Fibroblast of lung (primary cell): Measurements from ENCODE around the gene MRPS26. TPM values are rescaled to one million over a fixed set of nuclear protein-coding genes. Genes with fewer than 3 reads are reported as not detected.

Experiments
- DNase-seq, 2 donors: peaks; one replicate each; pipeline versions ENCODE4 v3.0.0 to v3.0.0-alpha.2; 2010; ENCODE audit warnings: low read depth in 2 of 2
- H2AFZ ChIP-seq: 2 replicates; pipeline ENCODE4 v1.5.1; 2012; ENCODE audit warnings: low read length, control low read depth, inconsistent platforms
- H3K27ac ChIP-seq: 2 replicates; pipeline ENCODE4 v1.5.1; 2011; ENCODE audit warnings: low read length, control low read depth; ENCODE audit not compliant: insufficient read depth
- H3K27me3 ChIP-seq: 2 replicates; pipeline ENCODE4 v1.5.1; 2011; ENCODE audit warnings: mild to moderate bottlenecking, low read length; ENCODE audit not compliant: control insufficient read depth, insufficient read depth
- H3K36me3 ChIP-seq: 2 replicates; pipeline ENCODE4 v1.5.1; 2011; ENCODE audit warnings: low read length; ENCODE audit not compliant: control insufficient read depth, insufficient read depth
- H3K4me1 ChIP-seq: 2 replicates; pipeline ENCODE4 v1.5.1; 2011; ENCODE audit warnings: low read length; ENCODE audit not compliant: control insufficient read depth, insufficient read depth; ENCODE audit errors: extremely low read depth
- H3K4me2 ChIP-seq: 2 replicates; pipeline ENCODE4 v1.5.1; 2011; ENCODE audit warnings: low read length, control low read depth; ENCODE audit not compliant: insufficient read depth; ENCODE audit errors: extremely low read depth
- H3K4me3 ChIP-seq, 4 experiments: fragments of 200-600 bp in 1 of 4; sonication (generic) in 1 of 4; replicated peaks in 1 of 4; 2 replicates each; pipeline ENCODE4 v1.5.1; 2011 to 2016; ENCODE audit warnings: low read length in 4 of 4, low read depth in 3 of 4, mild to moderate bottlenecking in 3 of 4, control low read depth in 2 of 4, inconsistent platforms in 1 of 4, mixed read lengths in 1 of 4; ENCODE audit not compliant: insufficient read depth in 1 of 4; ENCODE audit errors: control extremely low read depth in 1 of 4
- H3K79me2 ChIP-seq: 2 replicates; pipeline ENCODE4 v1.5.1; 2012; ENCODE audit warnings: mild to moderate bottlenecking, low read length, inconsistent platforms; ENCODE audit not compliant: control insufficient read depth, insufficient read depth
- H3K9ac ChIP-seq: 2 replicates; pipeline ENCODE4 v1.5.1; 2011; ENCODE audit warnings: mild to moderate bottlenecking, low read length, control low read depth; ENCODE audit not compliant: insufficient read depth
- H3K9me3 ChIP-seq: 2 replicates; pipeline ENCODE4 v1.5.1; 2012; ENCODE audit warnings: low read depth, low read length; ENCODE audit not compliant: control insufficient read depth, insufficient read depth
- H4K20me1 ChIP-seq: 2 replicates; pipeline ENCODE4 v1.5.1; 2011; ENCODE audit warnings: low read length; ENCODE audit not compliant: control insufficient read depth, insufficient read depth; ENCODE audit errors: extremely low read depth
- EZH2 ChIP-seq: IDR thresholded peaks from 2 replicates; pipeline ENCODE4 v1.5.1; 2012; ENCODE audit warnings: low read length, control low read depth, mild to moderate bottlenecking; ENCODE audit errors: missing control alignments
- polyA minus RNA-seq: library from RNA; depleted of rRNA, polyadenylated mRNA; stranded (reverse); fragments of >200 nt; gene quantifications from 2 replicates; pipeline ENCODE4 v1.2.3, GENCODE V29; 2011; ENCODE audit warnings: low replicate concordance
- polyA plus RNA-seq, 2 donors: library from polyadenylated mRNA; depleted of rRNA in 1 of 2; stranded (reverse) in 1 of 2; unstranded in 1 of 2; fragments of >200 nt; gene quantifications; 2 replicates each; pipeline ENCODE4 v1.2.1, GENCODE V29; 2011 to 2012; ENCODE audit warnings: missing spikeins in 1 of 2
- total RNA-seq: library from RNA; depleted of rRNA; stranded (reverse); fragments of >200 nt; gene quantifications from 2 replicates; pipeline ENCODE4 v1.2.1, GENCODE V29; 2014
- TF ChIP-seq, protein P1 (sequence below), 2 donors: IDR thresholded peaks in 1 of 2; conservative IDR thresholded peaks in 1 of 2; 1 replicate in 1 of 2; 2 replicates in 1 of 2; pipeline ENCODE4 v1.5.1; 2011 to 2012; ENCODE audit warnings: low read length in 2 of 2, control low read depth in 1 of 2, inconsistent platforms in 1 of 2, low read depth in 1 of 2, mild to moderate bottlenecking in 1 of 2

MRPS26 gene
- total RNA-seq = 37.0 and 42.6 TPM in 2 replicates
- 16.1 and 19.2 TPM in 2 replicates for polyA plus RNA-seq
- polyA plus RNA-seq (2012) = 29.4 and 38.1 TPM in 2 replicates
- 7.7 and 12.0 TPM in 2 replicates for polyA minus RNA-seq

DNA sequence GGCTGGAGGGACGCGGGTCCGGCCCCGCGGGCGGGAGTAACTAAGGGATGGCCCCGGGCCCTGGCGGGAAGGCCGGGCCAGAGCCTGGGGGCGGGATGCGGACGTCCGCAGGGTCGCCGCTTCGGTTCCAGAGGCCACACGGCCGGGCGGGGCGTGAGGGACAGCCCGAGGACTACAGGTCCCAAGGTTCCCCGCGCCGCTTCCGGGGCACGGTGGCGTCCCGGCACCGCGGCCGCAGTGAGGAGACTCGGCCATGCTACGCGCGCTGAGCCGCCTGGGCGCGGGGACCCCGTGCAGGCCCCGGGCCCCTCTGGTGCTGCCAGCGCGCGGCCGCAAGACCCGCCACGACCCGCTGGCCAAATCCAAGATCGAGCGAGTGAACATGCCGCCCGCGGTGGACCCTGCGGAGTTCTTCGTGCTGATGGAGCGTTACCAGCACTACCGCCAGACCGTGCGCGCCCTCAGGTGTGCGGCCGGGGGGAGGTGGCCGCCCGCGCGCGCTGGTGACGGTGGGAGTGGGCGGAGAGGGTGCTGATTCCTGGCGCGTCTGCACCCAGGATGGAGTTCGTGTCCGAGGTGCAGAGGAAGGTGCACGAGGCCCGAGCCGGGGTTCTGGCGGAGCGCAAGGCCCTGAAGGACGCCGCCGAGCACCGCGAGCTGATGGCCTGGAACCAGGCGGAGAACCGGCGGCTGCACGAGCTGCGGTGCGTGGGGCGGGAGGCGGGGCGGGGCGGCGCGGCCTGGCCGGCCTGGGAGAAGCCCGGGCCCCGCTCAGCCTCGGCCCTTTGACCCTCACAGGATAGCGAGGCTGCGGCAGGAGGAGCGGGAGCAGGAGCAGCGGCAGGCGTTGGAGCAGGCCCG lies at the start of gene MRPS26:
MRPS26 (plus strand) TSS at position 237 of the 861 bp plus-strand sequence; CDS start at position 254, 17 bp downstream.
- DNase-seq = peak; percentile 82 to 85
- Histone ChIP-seq H3K27me3 (no peaks in the 10 kb centered on the region), H4K20me1 (no peaks in the 10 kb centered on the region), H3K79me2 (peaks cover 9% of the 10 kb centered on the region), H3K4me2 (peak within 1 kb of the TSS; percentile 91), H3K9ac (peak within 1 kb of the TSS; percentile 73), H3K36me3 (peaks cover 18% of the 10 kb centered on the region), H3K4me3 (peak within 1 kb of the TSS; percentile 80 to 91 (median 84)), H3K27ac (peak within 1 kb of the TSS; percentile 83), H3K9me3 (no peaks in the 10 kb centered on the region), H2AFZ (peak within 1 kb of the TSS; percentile 75), H3K4me1 (peaks cover 11% of the 10 kb centered on the region)
- TF ChIP-seq, protein P1, sequence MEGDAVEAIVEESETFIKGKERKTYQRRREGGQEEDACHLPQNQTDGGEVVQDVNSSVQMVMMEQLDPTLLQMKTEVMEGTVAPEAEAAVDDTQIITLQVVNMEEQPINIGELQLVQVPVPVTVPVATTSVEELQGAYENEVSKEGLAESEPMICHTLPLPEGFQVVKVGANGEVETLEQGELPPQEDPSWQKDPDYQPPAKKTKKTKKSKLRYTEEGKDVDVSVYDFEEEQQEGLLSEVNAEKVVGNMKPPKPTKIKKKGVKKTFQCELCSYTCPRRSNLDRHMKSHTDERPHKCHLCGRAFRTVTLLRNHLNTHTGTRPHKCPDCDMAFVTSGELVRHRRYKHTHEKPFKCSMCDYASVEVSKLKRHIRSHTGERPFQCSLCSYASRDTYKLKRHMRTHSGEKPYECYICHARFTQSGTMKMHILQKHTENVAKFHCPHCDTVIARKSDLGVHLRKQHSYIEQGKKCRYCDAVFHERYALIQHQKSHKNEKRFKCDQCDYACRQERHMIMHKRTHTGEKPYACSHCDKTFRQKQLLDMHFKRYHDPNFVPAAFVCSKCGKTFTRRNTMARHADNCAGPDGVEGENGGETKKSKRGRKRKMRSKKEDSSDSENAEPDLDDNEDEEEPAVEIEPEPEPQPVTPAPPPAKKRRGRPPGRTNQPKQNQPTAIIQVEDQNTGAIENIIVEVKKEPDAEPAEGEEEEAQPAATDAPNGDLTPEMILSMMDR (conservative IDR thresholded peaks at IDR 0.05 in 1 of 2, IDR thresholded peaks at IDR 0.05 in 1 of 2; ENCODE audit: low read depth in 1 of 2, low read length in 2 of 2) = no peak
- no peak for TF ChIP-seq EZH2

DNA sequence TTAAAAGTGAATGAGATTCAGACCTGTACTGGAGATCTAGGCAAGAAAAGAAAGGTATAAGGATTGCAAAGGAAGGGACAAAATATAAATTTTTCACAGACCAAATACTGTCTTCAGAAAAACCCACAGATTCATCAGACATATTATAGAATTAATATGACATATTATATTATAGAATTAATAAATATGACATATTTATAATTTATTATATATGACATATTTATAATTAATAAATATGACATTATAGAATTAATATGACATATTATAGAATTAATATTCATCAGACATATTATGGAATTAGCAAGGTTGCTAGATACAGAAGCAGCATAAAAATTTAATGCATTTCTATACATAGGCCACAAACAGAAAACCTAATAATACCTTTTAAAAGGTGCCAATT lies 47.1 kb upstream of the MRPS26 start:
- no peak overlapping the region for H3K27ac ChIP-seq
- H3K9ac ChIP-seq = no peak overlapping the region
- H3K79me2 ChIP-seq = no peaks in the 10 kb centered on the region
- TF ChIP-seq EZH2 = no peak
- TF ChIP-seq, protein P1 (conservative IDR thresholded peaks at IDR 0.05 in 1 of 2, IDR thresholded peaks at IDR 0.05 in 1 of 2; ENCODE audit: low read depth in 1 of 2, low read length in 2 of 2) = no peak
- H3K4me1 ChIP-seq = no peaks in the 10 kb centered on the region
- no peak overlapping the region for H3K4me3 ChIP-seq
- no peaks in the 10 kb centered on the region for H4K20me1 ChIP-seq
- H3K4me2 ChIP-seq = no peak overlapping the region
- H3K36me3 ChIP-seq = no peaks in the 10 kb centered on the region
- H2AFZ ChIP-seq = no peak overlapping the region
- no peak for DNase-seq
- H3K27me3 ChIP-seq = no peaks in the 10 kb centered on the region
- no peaks in the 10 kb centered on the region for H3K9me3 ChIP-seq

DNA sequence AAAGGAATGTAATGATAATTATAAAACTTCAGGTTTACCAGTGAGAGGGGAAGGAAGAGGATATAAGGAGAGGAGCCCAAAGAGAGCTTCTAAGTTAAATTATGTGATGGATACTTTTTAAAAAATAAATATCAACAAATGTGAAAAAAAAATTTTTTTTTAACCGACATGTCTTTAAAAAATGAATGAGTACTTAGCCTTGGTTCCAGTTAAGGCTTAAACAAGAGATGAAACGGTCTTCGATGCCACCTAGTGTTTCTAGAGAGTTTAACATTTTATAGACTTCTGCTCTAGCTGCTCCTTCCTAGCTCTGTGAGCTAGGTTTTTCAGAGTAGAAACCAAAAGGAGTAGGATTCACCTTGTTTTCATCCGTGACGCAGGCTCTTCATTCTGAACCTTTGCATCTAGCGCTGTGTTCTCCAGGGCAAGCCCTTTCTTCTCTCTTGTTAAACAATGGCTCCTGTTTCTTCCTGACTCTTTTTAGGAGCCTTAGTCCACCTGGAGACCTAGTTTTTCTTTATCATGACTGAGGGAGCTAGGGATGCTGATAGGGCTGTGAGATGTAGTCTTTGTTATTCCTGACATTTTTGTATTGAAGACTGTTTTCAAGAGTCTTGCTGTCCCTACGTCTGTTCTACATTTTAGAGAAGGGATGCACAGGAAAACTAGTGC lies 44.9 kb upstream of the MRPS26 start:
- H3K27ac ChIP-seq = no peak overlapping the region
- no peak overlapping the region for H3K9ac ChIP-seq
- no peaks in the 10 kb centered on the region for H3K79me2 ChIP-seq
- H3K27me3 ChIP-seq = no peaks in the 10 kb centered on the region
- no peaks in the 10 kb centered on the region for H3K4me1 ChIP-seq
- no peak overlapping the region for H3K4me3 ChIP-seq
- no peak overlapping the region for H2AFZ ChIP-seq
- H3K36me3 ChIP-seq = no peaks in the 10 kb centered on the region
- peak; percentile 33 to 53 for DNase-seq
- H4K20me1 ChIP-seq = no peaks in the 10 kb centered on the region
- no peak overlapping the region for H3K4me2 ChIP-seq
- no peaks in the 10 kb centered on the region for H3K9me3 ChIP-seq
- TF ChIP-seq, protein P1 (conservative IDR thresholded peaks at IDR 0.05 in 1 of 2, IDR thresholded peaks at IDR 0.05 in 1 of 2; ENCODE audit: low read depth in 1 of 2, low read length in 2 of 2) = peak in 1 of 2 donors; percentile 43
- TF ChIP-seq EZH2 = no peak
